GF-D8 (cell line): ENCODE data around the gene IARS1.

Experiments used
- DNase-seq: peaks from one replicate; lab custom pipeline; 2025; lab: John Stamatoyannopoulos, UW

The IARS1 gene

GRCh38 chr9:92295240-92295790, 1.8 kb upstream of the IARS1 start:
- no peak for DNase-seq

- DNase-seq: peak; percentile 35
These were observed 790 bp upstream of the IARS1 start for GRCh38 chr9:92294297-92294676.

- no peak for DNase-seq
These were observed 482 bp downstream of the IARS1 start for GRCh38 chr9:92293075-92293354.

GRCh38 chr9:92292338-92293074, 991 bp downstream of the IARS1 start:
- peak; percentile 2 for DNase-seq

- DNase-seq: no peak
These were observed 1.9 kb downstream of the IARS1 start for GRCh38 chr9:92291577-92291976.

- no peak for DNase-seq
These were observed 2.6 kb downstream of the IARS1 start for GRCh38 chr9:92290785-92291429.

GRCh38 chr9:92289708-92290390, 3.6 kb downstream of the IARS1 start:
- DNase-seq: no peak

- DNase-seq: no peak
These were observed 14.2 kb downstream of the IARS1 start for GRCh38 chr9:92279302-92279701.

GRCh38 chr9:92278110-92278509, 15.4 kb downstream of the IARS1 start:
- DNase-seq: no peak

GRCh38 chr9:92276331-92277032, 17.0 kb downstream of the IARS1 start:
- peak; percentile 39 for DNase-seq

- DNase-seq: no peak
These were observed 18.0 kb downstream of the IARS1 start for GRCh38 chr9:92275541-92275940.

- DNase-seq: no peak
These were observed 23.0 kb downstream of the IARS1 start for GRCh38 chr9:92270511-92270910.

GRCh38 chr9:92266486-92266885, 27.0 kb downstream of the IARS1 start:
- DNase-seq: no peak

GRCh38 chr9:92265154-92265553, 28.3 kb downstream of the IARS1 start:
- no peak for DNase-seq

GRCh38 chr9:92263131-92263530, 30.4 kb downstream of the IARS1 start:
- no peak for DNase-seq

GRCh38 chr9:92257327-92257726, 36.2 kb downstream of the IARS1 start:
- DNase-seq: no peak

- no peak for DNase-seq
These were observed 38.8 kb downstream of the IARS1 start for GRCh38 chr9:92254381-92255337.

- no peak for DNase-seq
These were observed 39.8 kb downstream of the IARS1 start for GRCh38 chr9:92253656-92254055.

- DNase-seq: no peak
These were observed 45.5 kb downstream of the IARS1 start for GRCh38 chr9:92247981-92248380.

- no peak for DNase-seq
These were observed 46.2 kb downstream of the IARS1 start for GRCh38 chr9:92247296-92247695.
